ENCODE results near the gene BCAS1.

The BCAS1 gene

DNA sequence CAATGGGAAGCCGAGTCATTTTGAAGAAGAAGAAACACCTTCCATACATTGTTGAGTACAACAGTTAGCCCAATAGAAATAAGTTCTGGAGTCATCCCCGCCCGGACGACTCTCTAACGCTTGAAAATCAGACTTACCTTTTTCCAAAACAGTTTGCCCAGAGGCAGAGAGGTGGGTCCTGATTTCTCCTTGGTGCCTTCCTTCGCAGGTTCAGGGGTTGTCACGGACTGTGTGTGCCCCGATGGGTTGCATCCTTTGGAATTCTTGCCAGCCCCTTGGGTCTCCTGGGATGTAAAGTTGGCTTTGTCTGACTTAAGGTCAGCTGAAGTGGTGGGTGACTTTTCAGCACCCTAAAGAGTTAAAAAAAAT is 85.3 kb downstream of the BCAS1 start:
- Histone ChIP-seq H2AFZ (no peak overlapping the region), H3K4me2 (ENCODE audit: low read length) (no peak overlapping the region), H3K79me2 (no peaks in the 10 kb centered on the region), H3K36me3 (ENCODE audit: control insufficient read depth, insufficient read depth, low read length) (no peaks in the 10 kb centered on the region), H3K27ac (no peak overlapping the region), H3K9ac (no peak overlapping the region), H3K4me1 (no peaks in the 10 kb centered on the region), H3K4me3 (ENCODE audit: low read depth, low read length) (no peak overlapping the region), H3K9me3 (ENCODE audit: control insufficient read depth, low read length) (no peaks in the 10 kb centered on the region), H3K27me3 (ENCODE audit: control insufficient read depth, insufficient read depth, low read length) (no peaks in the 10 kb centered on the region)
- TF ChIP-seq, protein P1, sequence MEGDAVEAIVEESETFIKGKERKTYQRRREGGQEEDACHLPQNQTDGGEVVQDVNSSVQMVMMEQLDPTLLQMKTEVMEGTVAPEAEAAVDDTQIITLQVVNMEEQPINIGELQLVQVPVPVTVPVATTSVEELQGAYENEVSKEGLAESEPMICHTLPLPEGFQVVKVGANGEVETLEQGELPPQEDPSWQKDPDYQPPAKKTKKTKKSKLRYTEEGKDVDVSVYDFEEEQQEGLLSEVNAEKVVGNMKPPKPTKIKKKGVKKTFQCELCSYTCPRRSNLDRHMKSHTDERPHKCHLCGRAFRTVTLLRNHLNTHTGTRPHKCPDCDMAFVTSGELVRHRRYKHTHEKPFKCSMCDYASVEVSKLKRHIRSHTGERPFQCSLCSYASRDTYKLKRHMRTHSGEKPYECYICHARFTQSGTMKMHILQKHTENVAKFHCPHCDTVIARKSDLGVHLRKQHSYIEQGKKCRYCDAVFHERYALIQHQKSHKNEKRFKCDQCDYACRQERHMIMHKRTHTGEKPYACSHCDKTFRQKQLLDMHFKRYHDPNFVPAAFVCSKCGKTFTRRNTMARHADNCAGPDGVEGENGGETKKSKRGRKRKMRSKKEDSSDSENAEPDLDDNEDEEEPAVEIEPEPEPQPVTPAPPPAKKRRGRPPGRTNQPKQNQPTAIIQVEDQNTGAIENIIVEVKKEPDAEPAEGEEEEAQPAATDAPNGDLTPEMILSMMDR (IDR thresholded peaks at IDR 0.05): no peak

DNA sequence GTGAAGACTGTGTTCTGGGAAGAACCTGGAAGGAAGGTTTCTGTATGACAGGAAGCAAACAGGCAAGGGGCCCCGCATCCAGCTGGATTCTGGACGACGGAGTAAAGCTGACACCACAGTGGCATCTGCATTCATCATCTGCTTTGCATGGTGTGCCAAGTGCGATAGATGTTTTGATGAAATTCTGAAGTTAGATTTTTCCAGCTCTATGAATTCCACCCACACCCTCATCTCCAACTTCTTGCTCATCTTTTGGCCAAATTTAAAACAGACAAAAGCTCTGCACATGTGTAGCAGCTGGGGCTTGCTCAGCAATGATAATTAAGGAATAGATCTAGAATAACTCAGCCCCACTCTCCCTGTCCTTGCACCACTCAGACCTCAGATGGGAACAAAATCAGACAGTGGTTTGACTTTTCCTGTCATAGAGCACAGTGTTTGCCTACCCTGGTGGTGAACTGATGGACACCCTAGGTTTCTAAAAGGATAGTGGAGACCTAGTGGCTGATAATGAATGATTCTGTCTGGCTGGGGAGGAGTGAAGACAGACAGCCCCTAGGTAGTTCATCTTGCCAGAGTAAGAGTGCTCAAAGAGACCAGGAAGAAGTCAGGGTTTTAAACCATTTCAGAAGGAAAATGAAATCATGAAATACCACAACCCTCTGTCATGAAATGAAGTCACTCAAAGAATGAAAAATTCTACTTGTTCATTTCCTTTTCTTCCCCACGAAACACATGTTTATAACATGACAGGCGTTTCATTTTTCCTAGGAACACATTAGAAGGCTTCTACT is 85.8 kb downstream of the BCAS1 start:
- Histone ChIP-seq H3K27ac (no peak overlapping the region), H3K9me3 (ENCODE audit: control insufficient read depth, low read length) (no peaks in the 10 kb centered on the region), H3K4me2 (ENCODE audit: low read length) (no peak overlapping the region), H3K36me3 (ENCODE audit: control insufficient read depth, insufficient read depth, low read length) (no peaks in the 10 kb centered on the region), H3K27me3 (ENCODE audit: control insufficient read depth, insufficient read depth, low read length) (no peaks in the 10 kb centered on the region), H3K79me2 (no peaks in the 10 kb centered on the region), H2AFZ (no peak overlapping the region), H3K9ac (no peak overlapping the region), H3K4me1 (no peaks in the 10 kb centered on the region), H3K4me3 (ENCODE audit: low read depth, low read length) (no peak overlapping the region)
- TF ChIP-seq, protein P1 (IDR thresholded peaks at IDR 0.05): no peak

DNA sequence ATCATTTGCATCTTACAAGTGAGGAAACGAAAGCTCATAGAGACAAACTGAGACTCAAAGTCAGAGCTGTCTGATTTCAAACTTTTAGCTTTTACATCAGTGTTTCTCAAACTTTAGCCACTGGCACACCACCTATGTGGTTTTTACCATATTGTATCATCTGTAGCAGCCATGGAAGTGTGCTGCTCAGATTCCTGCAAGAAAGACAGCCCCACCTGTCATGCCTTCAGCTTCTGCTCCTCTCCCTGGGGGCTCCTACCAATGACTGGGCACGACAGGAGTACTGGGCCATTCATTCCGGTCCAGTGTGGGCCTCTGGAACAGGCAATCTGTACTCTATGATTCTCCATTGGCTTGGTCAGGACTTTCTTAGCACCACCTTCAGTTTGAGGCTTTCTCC is 87.0 kb downstream of the BCAS1 start:
- TF ChIP-seq, protein P1 (IDR thresholded peaks at IDR 0.05): no peak
- Histone ChIP-seq H3K79me2 (no peaks in the 10 kb centered on the region), H3K4me3 (ENCODE audit: low read depth, low read length) (no peak overlapping the region), H3K9ac (no peak overlapping the region), H3K9me3 (ENCODE audit: control insufficient read depth, low read length) (no peaks in the 10 kb centered on the region), H3K4me2 (ENCODE audit: low read length) (no peak overlapping the region), H3K4me1 (no peaks in the 10 kb centered on the region), H3K27ac (no peak overlapping the region), H3K27me3 (ENCODE audit: control insufficient read depth, insufficient read depth, low read length) (no peaks in the 10 kb centered on the region), H3K36me3 (ENCODE audit: control insufficient read depth, insufficient read depth, low read length) (no peaks in the 10 kb centered on the region), H2AFZ (no peak overlapping the region)

DNA sequence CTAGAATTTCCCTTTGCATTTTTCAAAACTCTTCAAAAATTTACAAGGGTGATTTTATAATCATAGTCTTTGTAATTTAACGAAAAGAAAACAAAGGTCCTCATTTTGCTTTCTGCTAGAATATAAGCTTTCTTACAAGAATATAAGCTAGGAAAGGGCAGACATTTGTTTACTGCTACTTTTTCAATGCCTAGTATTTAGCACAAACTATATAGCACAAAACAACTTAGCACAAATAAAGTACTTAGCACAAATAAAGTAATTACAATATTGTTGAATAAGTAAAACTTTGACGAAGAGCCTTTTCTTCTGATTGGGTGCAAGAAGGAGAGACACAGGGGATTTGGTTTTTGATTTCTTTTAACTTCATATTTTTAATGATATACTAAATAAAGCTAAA is 87.8 kb downstream of the BCAS1 start:
- H3K79me2 ChIP-seq: no peaks in the 10 kb centered on the region
- H3K4me3 ChIP-seq (ENCODE audit: low read depth, low read length): no peak overlapping the region
- no peak overlapping the region for H3K27ac ChIP-seq
- no peak overlapping the region for H2AFZ ChIP-seq
- no peak overlapping the region for H3K9ac ChIP-seq
- H3K27me3 ChIP-seq (ENCODE audit: control insufficient read depth, insufficient read depth, low read length): no peaks in the 10 kb centered on the region
- H3K36me3 ChIP-seq (ENCODE audit: control insufficient read depth, insufficient read depth, low read length): no peaks in the 10 kb centered on the region
- no peak overlapping the region for H3K4me2 ChIP-seq (ENCODE audit: low read length)
- TF ChIP-seq, protein P1 (IDR thresholded peaks at IDR 0.05): no peak
- no peaks in the 10 kb centered on the region for H3K4me1 ChIP-seq
- no peaks in the 10 kb centered on the region for H3K9me3 ChIP-seq (ENCODE audit: control insufficient read depth, low read length)

All from parathyroid adenoma (tissue), 2 donors.